ENCODE measurements around the gene ROCK1.

DNA sequence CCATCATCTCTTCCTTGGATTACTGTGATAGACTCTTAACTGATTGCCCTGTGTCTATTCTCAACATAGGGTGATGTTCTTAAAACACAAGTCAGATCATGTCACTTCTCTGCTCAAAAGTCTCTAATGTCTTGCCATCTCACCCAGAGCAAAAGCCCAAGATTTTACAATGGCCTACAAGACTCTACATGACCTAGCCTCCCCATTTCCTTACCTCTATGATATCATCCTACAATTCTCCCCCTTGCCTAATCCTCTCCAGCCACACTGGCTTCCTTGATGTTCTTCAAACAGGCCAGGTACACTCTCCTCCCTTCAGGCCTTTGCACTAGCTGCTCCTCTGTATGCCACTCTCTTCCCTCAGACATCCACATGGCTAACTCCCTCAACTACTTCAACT lies 55.1 kb downstream of the ROCK1 start:
- no peak for TF ChIP-seq POLR2A (IDR thresholded peaks at IDR 0.05; ENCODE audit: low read length)
- TF ChIP-seq GATA1 (IDR thresholded peaks at IDR 0.05; ENCODE audit: low read depth, low read length): no peak
